Epithelial cell of esophagus (primary cell): Measurements from ENCODE around the gene GSK3A.

ENCODE experiments used
- DNase-seq: peaks from one replicate; pipeline ENCODE4 v3.0.0; 2010; ENCODE audit warnings: low read depth
- H3K4me3 ChIP-seq: 2 replicates; pipeline ENCODE4 v1.5.1; 2011; ENCODE audit warnings: mild to moderate bottlenecking, low read length, control low read depth
- CTCF ChIP-seq: IDR thresholded peaks from 2 replicates; pipeline ENCODE4 v1.5.1; 2011; ENCODE audit warnings: low read depth, mild to moderate bottlenecking, low read length, control low read depth, inconsistent platforms; ENCODE audit not compliant: insufficient read depth; ENCODE audit errors: missing control alignments

Gene GSK3A

GRCh38 chr19:42271861-42272534, 29.6 kb upstream of the GSK3A start:
- TF ChIP-seq CTCF, result no peak
- DNase-seq, result no peak
- H3K4me3 ChIP-seq, result no peak overlapping the region

- no peak for DNase-seq
Measured at GRCh38 chr19:42271045-42271419, 28.6 kb upstream of the GSK3A start.

GRCh38 chr19:42270346-42271044, 28.1 kb upstream of the GSK3A start:
- peak; percentile 95 for DNase-seq
- TF ChIP-seq CTCF, result no peak
- peak overlapping the region; percentile 69 for H3K4me3 ChIP-seq

More at GRCh38 chr19:42271045-42271419, 28.6 kb upstream of the GSK3A start:
- peak overlapping the region; percentile 69 for H3K4me3 ChIP-seq
- no peak for TF ChIP-seq CTCF

GRCh38 chr19:42269478-42270345, 27.3 kb upstream of the GSK3A start:
- no peak for DNase-seq
- no peak for TF ChIP-seq CTCF
- peak overlapping the region; percentile 69 for H3K4me3 ChIP-seq

GRCh38 chr19:42268704-42269477, 26.5 kb upstream of the GSK3A start, which contains the start of gene CIC:
Gene CIC (plus strand): TSS chr19:42269252. CDS start chr19:42271784, 2,532 bp downstream.
- TF ChIP-seq CTCF, result no peak

GRCh38 chr19:42268142-42268703, 25.8 kb upstream of the GSK3A start:
- peak overlapping the region; percentile 75 for H3K4me3 ChIP-seq
- no peak for TF ChIP-seq CTCF
- peak; percentile 100 for DNase-seq

More at GRCh38 chr19:42268704-42269477, 26.5 kb upstream of the GSK3A start, which contains the start of gene CIC:
- DNase-seq, result peak; percentile 100
- H3K4me3 ChIP-seq, result peak within 1 kb of the TSS; percentile 75
